Measurements from ENCODE around the gene ANKRD7.

- TF ChIP-seq CTCF (IDR thresholded peaks at IDR 0.05; ENCODE audit: insufficient read depth, low read length) (no peak), POLR2AphosphoS5 (IDR thresholded peaks at IDR 0.05; ENCODE audit: low read depth) (no peak), REST (IDR thresholded peaks at IDR 0.05; ENCODE audit: insufficient replicate concordance, low read depth) (no peak)
Observed at GRCh38 chr7:118286131-118286530, 61.6 kb downstream of the ANKRD7 start.
